CD4-positive, alpha-beta T cell treated with Interferon alpha-2 for 1 hour (primary cell): ENCODE measurements around the gene DENND1A.
"Not testable (repeated sequence)": the region's sequence is repeated elsewhere in the genome, so short reads cannot be mapped to it uniquely, and the experiment has no call there.

Experiments
- DNase-seq, 2 donors: peaks; one replicate each; pipeline ENCODE4 v3.0.0-alpha.2; 2020 to 2022

DENND1A gene

GRCh38 chr9:123861086-123861755, 68.7 kb downstream of the DENND1A start:
- no peak for DNase-seq

DNA sequence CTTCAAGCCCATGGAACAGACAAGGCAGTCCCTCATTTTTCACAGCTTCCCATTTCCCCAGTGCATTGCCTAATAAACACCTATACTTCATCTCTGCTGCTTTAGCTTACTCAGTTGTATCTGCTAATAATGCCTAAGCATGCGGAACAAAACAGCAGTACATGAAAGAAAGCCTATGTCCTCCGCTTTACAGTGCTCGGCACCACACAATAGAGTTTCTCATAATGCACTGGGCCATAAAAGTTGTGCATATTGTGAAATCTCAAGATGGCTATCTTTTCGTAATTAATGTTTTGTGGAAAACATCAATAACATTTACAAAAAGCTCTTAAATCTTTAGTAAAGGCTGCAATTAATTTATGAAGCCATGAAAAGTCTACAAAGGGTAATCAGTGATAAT, 69.3 kb downstream of the DENND1A start:
- DNase-seq, result no peak

- no peak for DNase-seq
Measured at GRCh38 chr9:123852403-123852802, 77.5 kb downstream of the DENND1A start.

GRCh38 chr9:123851851-123852250, 78.1 kb downstream of the DENND1A start:
- DNase-seq, result no peak

DNA sequence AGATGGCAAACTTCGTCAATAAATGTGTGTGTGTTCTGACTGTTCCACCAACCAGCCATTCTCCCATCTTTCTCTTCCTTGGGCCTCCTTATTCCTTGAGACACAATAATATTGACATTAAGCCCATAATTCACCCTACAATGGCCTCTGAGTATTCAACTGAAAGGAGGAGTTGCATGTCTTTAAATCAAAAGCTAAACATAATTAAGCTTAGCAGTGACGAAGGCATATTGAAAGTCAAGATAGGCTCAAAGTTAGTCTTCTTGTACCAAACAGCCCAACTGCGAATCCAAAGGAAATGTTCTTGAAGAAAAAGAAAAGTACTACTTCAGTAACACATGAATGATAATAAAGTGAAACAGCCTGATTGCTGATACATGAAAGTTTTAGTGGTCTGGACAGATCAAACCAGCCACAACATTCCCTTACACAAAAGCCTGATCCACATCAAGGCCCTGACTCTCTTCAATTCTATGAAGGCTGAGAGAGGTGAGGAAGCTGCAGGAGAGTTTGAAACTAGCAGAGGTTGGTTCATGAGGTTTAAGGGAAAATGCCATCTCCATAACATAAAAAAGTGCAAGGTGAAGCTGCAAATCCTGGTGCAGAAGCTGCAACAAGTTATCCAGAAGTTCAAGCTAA, 81.4 kb downstream of the DENND1A start:
- DNase-seq, result no peak

DNA sequence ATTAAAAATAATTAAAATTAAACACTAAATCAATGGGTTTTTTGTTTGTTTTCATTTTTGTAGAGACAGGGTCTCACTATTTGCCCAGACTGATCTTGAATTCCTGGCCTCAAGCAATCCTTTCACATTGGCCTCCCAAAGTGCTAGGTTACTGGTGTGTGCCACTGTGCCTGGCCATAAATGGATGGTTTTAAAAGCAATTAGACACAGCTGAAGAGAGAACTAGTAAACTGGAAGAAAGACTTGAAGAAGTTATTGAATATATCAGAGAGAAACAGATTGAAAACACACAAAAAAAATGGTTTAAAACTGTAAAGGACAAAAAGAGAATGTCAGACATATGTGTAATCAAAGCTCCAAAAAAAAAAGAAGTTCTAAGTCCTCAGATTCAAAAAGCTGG, 83.0 kb downstream of the DENND1A start:
- no peak for DNase-seq

- no peak for DNase-seq
Measured at GRCh38 chr9:123843703-123844102, 86.2 kb downstream of the DENND1A start.

- DNase-seq, result no peak
Measured at GRCh38 chr9:123835821-123836220, 94.1 kb downstream of the DENND1A start.

DNA sequence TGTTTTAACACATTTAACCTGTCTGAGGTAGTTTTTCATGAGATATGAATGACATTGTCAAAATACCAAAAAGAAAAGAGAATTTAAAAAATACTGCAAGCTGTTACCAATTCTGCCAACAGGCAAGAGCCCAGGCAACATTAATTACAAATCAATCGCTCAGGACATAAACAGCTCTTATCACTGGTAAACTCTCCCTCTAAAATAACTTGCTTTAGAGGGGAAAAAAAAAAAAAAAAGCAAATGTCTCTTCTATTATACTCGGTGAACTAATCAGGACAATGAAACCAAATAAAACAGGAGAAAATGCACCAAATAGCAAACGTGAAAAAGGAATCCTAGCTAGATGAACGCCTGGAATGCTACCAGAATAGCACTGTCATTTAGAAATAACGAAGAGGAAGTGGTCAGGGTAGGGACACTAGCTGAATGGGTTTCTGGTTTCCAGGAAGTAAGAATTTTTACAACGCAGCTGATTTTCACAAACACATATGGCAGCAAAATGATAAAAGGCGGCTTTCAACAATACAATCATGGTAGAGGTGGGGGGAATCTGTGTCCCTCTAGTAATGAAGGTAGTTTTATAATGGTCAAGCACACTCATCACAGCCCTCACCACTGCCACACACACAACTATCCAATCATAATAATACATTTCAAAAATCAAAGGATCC, 94.9 kb downstream of the DENND1A start:
- peak in 1 of 2 donors; percentile 31 for DNase-seq

- DNase-seq, result no peak
Measured at GRCh38 chr9:123834218-123834888, 95.6 kb downstream of the DENND1A start.

- no peak for DNase-seq
Measured at GRCh38 chr9:123832858-123833650, 96.9 kb downstream of the DENND1A start.

- no peak for DNase-seq
Measured at GRCh38 chr9:123832176-123832575, 97.8 kb downstream of the DENND1A start.

GRCh38 chr9:123828449-123828848, 101.5 kb downstream of the DENND1A start:
- DNase-seq, result no peak

GRCh38 chr9:123825342-123826060, 104.4 kb downstream of the DENND1A start:
- DNase-seq, result no peak

DNA sequence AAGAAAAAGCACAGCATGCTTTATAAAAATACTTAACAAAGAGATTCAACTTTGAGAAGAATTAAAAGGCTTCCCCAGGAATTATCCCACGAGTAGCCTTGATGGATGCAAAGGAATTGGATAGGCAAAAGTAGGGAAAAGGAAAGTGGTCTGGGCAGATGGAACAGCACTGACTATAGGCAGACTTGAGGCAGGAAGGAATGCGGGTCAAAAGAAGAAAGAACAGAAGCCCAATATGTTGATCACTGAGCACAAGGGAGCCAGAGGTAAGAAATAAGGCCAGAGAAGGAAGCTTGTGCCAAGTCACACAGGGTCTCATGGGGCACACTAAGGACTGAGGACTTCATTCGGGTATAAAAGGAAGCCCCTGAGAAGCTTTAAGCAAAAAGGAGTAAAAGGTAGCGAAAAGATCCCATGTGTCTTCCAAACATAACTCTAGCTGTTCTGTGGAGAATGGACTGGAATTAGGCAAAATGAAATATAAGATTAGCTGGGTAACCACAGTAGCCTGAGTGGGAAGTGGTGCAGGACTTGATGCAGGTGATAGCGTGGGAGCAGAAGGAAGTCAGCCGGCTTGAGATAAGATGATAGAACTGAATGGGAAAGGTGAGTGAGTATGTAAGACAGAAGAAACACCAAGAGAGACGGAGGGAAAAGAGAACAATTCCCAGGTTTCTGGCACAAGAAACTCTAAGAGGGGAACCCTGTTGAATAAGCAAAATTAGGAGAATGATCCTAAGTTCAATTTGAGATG, 106.6 kb downstream of the DENND1A start:
- DNase-seq, result no peak

- DNase-seq, result no peak
Measured at GRCh38 chr9:123821619-123822018, 108.3 kb downstream of the DENND1A start.

DNA sequence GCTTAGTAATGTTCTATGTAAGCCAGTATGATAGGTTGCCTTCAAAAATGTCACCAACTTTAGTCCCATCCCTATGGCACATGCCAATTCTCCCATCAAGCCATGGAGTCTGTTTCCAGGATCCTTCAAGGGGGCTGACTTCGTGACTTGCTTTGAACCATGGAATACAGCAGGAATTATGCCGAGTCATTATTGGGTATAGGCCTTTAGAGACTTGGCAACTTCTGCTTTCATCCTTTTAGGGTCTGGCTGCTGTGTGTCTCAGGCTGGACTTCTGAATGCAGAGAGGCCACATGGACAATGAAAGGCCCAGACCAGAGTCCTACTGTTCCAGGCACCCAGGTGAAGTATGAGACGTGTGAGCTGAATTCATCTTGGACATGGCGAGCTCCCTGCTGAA, 109.8 kb downstream of the DENND1A start:
- DNase-seq, result no peak

- no peak for DNase-seq
Measured at GRCh38 chr9:123816817-123817472, 113.0 kb downstream of the DENND1A start.

DNA sequence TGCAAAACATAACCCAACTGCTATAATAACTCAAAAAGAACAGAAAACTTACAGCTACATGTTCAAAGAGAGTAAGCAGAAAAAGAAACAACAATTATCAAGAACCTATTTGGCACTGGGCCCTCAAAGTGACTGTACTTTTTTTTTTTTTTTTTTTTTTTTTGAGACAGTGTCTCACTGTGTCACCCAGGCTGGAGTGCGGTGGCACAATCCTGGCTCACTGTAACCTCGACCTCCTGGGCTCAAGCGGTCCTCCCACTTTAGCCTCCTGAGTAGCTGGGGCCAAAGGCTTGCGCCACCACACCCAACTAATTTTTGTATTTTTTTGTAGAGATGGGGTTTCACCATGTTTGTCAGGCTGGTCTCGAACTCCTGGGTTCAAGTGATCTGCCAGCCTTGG, 114.1 kb downstream of the DENND1A start:
- DNase-seq, result not testable (repeated sequence)

DNA sequence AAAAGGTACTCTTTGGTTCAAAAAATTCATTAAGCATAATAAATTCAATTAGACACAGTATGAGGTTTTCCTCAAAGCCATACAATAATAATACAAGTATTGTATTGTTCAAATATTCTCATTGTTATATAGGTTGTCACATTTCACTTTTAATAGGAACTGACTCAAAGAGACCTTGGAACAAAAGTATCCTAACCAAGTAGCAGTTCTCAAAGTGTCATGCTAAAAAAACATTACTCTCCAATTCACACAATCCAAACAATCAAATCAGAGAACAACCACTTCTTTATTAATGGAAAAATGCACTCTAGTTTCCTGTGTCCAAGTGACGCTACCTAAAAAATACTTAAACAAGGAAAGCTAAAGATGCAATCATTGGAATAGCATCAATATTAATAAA, 115.4 kb downstream of the DENND1A start:
- no peak for DNase-seq

DNA sequence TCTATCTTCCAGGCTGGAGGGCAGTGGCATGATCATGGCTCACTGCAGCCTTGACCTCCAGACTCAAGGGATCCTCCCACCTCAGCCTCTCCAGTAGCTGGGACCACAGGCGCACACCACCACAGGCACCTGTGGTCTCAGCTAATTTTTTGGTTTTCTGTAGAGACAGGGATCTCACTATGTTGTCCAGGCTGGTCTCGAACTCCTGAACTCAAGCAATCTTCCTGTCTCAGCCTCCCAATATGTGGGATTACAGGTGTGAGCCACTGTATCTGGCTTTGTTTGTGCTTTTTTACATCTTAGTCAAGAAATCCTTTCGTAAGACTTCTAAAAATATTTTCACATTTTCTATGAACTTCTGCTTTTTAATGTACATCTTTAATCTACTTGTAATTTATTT, 116.9 kb downstream of the DENND1A start:
- no peak for DNase-seq
